Inflammatory macrophage treated with lipopolysaccharide for 1 hour (primary cell): ENCODE data around the gene AMHR2.
"Not testable (repeated sequence)": the region's sequence is repeated elsewhere in the genome, so short reads cannot be mapped to it uniquely, and the experiment has no call there.

ENCODE experiments used
- DNase-seq, 2 donors: peaks; one replicate each; pipeline ENCODE4 v3.0.0-alpha.2; 2020 to 2022

The AMHR2 gene

DNA sequence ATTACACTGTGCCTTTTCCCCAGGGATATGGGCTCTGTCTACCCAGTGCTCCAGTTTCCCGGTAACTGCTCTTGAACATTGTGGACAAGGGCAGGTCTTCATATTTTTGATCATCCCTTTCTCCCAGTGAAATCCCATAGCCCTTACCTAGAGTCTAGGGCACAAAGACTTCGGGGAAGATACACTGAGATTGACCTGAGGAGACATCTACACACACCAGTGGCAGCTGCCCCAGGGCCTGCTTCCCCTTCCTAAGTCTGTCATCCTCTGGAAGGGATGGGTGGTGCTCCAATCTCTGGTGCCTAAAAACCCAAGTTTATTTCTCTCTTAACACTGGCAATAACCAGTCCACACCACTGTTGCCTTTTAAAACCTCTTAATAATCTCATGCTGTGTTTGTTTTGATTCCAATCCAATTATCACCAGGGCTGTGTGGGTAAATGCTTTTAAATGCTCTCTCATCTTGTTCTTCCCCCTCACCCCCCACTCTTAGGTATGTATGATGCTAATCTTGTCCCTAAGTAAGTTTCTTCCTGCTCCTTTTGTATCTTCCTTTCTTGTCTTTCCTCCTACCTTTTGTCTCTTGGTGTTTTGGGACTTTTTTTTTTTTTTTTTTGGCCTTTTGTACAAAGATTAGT lies 7.8 kb upstream of the AMHR2 start:
- DNase-seq: not testable (repeated sequence)

DNA sequence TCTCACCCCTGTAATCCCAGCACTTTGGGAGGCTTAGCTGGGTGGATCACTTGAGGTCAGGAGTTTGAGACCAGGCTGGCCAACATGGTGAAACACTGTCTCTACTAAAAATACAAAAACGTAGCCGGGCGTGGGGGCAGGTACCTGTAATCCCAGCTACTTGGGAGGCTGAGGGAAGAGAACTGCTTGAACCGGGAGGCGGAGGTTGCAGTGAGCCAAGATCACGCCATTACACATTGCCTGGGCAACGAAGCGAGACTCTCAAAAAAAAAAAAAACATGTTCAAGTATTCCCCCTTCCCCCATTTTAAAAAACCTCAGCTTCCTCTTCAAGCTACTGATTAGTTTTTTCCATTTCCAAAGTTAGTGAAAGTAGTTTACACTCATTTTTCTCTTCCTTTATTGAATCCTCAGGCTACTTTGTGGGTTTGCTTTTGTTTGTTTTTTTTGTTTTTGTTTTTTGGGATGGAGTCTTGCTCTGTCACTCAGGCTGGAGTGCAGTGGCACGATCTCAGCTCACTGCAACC lies 6.3 kb upstream of the AMHR2 start:
- peak; percentile 49 to 52 for DNase-seq

DNA sequence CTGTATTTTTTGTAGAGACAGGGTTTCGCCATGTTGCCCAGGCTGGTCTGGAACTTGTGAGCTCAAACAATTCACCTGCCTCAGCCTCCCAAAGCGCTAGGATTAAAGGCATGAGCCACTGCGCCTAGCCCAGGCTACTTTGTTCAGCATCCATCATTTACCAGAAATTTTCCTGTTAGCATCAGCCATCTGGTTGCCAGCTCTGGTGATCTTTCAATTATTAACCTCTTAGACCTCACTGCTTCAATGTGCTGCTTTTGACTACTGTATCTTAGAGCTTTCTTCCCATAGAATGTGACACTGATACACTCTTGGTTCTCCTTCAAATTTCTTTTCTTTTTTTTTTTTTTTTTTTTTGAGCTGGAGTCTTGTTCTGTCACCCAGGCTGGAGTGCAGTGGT lies 5.4 kb upstream of the AMHR2 start:
- no peak for DNase-seq

DNA sequence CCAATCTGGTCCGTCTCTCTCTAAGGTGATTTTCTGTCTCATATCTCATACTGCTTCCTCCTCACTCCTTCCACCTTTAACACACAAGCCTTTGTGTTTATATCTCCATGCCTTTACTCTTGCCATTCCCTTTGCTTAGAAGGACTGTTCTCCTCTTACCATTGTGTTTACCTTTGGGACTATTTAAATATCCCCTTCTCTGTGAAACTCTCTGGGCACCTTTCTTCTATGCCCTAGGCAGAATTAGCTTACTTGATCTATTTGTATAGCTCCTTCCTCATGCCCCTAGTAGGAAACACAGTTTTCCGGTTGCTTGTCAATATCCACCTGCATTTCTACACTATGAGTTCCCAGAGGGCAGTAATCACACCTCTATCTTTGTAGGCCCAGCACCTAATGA lies 3.9 kb upstream of the AMHR2 start:
- no peak for DNase-seq

DNA sequence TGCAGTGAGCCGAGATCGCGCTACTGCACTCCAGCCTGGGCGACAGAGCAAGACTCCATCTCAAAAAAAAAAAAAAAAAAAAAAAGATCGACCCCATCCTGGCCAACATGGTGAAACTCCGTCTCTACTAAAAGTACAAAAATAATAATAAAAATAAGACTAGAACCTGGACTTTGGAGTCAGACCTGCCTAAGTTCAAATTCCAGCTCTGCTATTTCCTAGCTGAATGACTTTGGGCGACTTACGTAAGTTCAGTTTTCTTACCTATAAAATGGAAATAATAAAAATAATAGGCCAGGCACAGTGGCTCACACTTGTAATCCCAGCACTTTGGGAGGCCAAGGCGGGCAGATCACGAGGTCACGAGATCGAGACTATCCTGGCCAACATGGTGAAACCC lies 1.4 kb upstream of the AMHR2 start:
- not testable (repeated sequence) for DNase-seq

DNA sequence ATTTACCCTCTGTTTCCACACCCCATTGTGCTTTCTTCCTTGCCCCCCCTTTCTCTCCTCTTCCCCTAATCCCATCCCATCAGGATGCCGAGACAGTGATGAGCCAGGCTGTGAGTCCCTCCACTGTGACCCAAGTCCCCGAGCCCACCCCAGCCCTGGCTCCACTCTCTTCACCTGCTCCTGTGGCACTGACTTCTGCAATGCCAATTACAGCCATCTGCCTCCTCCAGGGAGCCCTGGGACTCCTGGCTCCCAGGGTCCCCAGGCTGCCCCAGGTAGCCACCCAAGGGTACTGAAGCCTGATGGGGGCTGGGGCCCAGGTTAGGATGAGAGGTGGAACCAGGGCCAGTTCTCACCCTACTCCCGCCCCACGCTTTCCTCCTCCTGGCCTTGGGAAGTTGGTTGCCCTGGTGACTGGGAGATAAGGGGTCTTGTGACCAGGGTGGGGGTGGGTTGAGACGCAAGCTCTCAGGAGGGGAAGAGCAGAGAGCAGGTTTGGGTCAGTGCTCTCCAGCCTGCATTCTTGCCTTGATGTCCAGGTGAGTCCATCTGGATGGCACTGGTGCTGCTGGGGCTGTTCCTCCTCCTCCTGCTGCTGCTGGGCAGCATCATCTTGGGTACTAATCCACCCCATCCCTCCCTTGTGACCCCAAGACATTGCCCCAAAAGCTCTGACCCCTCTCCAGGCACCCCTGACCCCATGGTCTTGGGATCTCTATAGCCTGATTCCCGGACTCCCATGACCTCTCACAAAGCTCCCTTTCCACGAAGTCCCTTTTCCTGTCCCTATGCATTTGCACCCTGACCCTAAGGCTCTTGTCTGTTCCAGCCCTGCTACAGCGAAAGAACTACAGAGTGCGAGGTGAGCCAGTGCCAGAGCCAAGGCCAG lies 1.2 kb downstream of the AMHR2 start:
- DNase-seq: no peak

DNA sequence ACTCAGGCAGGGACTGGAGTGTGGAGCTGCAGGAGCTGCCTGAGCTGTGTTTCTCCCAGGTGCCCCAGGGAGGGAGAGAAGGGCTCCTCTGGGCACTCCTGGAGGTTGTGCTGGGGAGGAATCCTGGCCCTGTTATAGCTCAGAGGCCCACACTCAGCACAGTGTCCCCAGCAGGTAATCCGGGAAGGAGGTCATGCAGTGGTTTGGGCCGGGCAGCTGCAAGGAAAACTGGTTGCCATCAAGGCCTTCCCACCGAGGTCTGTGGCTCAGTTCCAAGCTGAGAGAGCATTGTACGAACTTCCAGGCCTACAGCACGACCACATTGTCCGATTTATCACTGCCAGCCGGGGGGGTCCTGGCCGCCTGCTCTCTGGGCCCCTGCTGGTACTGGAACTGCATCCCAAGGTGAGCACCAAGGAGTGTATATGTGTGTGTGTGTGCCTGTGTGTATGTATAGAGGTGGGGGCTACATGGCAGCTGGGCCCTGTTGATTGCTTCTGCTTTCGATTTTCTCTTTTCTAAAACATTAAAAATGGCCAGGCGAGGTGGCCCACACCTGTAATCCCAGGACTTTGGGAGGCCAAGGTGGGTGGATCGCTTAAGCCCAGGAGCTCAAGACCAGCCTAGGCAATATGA lies 2.0 kb downstream of the AMHR2 start:
- DNase-seq: no peak

DNA sequence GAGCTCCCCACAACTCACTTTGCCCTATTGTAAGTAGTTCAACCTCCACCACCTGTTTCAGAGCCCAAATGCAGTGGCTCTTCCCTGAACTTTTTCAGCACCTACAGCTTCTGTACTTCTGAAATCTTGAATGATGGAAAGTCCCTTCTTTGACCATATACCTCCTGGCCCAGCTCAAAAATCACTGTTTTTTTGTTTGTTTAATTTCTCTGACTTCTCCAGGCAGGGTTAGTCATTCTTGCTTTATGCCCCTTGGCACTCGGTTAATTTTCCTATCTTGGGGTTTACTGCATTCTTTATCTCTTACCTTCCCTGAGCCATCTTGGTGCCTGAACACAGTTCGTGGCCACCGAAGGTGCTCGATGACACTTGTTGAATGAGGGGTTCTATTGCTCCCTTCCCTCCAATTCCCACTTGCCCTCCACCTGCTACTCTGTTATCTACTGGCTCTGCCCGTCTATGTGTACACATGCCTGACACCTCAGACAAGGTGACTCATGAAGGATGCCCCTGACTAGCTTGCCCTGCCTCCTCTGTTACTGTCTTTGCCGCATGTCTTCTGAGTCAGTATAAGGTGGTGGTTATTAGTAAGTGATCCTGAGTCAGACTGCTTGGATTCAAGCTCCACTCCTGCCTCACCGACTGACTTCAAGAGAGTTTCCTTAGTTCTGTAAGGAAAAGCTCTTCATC lies 4.4 kb downstream of the AMHR2 start:
- no peak for DNase-seq

DNA sequence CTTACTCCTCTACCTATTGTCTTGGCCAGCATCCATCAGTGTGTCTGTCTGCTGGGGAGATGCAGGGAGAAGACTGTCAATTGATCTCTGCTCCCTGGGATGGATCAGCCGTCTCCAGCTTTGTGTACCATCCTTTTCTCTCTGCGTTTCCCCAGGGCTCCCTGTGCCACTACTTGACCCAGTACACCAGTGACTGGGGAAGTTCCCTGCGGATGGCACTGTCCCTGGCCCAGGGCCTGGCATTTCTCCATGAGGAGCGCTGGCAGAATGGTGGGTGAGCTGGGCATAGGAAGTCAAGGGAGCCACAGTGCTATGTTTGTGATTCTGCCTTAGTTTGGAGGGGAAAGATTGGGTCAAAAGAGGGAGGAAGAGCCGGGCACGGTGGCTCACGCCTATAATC lies 5.1 kb downstream of the AMHR2 start:
- no peak for DNase-seq

DNA sequence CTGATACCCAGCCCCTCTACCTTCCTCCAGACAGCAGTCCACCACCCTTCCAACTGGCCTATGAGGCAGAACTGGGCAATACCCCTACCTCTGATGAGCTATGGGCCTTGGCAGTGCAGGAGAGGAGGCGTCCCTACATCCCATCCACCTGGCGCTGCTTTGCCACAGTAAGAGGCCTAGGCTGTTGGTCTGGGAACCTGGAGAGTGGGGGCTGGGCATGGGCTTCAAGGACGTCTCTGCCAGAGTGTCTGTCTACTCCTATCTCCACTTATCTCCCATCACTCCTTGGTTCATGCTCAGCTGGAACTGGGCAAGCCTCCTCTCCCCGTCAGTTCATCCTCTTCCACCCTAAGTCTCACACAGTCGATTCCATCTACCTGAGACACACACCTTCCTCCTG lies 6.5 kb downstream of the AMHR2 start:
- DNase-seq: no peak

DNA sequence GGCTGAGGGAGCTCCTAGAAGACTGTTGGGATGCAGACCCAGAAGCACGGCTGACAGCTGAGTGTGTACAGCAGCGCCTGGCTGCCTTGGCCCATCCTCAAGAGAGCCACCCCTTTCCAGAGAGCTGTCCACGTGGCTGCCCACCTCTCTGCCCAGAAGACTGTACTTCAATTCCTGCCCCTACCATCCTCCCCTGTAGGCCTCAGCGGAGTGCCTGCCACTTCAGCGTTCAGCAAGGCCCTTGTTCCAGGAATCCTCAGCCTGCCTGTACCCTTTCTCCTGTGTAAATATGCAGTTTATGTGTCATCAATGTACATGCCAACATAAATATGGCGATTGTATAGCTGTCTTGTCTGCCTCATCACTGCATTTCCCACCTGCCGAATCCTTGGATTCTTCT lies 7.5 kb downstream of the AMHR2 start:
- DNase-seq: no peak

DNA sequence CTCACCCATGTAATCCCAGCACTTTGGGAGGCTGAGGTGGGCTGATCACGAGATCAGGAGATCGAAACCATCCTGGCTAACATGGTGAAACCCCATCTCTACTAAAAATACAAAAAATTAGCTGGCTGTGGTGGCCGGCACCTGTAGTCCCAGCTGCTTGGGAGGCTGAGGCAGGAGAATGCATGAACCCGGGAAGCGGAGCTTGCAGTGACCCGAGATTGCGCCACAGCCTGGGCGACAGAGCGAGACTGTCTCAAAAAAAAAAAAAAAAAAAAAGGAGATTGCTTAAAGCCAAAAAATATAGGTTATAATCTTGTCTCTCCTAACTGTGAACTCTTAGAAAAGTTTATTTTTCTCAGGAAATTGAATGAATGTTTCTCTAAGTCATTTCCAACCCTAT lies 11.7 kb downstream of the AMHR2 start:
- DNase-seq: not testable (repeated sequence)

DNA sequence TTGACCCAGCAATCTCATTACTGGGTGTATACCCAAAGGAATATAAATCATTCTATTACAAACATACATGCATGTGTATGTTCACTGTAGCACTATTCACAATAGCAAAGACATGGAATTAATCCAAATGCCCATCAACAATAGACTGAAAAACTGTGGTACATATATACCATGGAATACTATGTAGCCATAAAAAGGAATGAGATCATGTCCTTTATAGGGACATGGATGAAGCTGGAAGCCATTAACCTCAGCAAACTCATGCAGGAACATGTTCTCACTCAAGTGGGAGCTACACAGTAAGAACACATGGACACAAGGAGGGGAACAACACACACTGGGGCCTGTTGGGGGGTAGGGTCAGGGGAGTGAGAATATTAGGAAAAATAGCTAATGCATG lies 15.9 kb downstream of the AMHR2 start:
- DNase-seq: not testable (repeated sequence)

DNA sequence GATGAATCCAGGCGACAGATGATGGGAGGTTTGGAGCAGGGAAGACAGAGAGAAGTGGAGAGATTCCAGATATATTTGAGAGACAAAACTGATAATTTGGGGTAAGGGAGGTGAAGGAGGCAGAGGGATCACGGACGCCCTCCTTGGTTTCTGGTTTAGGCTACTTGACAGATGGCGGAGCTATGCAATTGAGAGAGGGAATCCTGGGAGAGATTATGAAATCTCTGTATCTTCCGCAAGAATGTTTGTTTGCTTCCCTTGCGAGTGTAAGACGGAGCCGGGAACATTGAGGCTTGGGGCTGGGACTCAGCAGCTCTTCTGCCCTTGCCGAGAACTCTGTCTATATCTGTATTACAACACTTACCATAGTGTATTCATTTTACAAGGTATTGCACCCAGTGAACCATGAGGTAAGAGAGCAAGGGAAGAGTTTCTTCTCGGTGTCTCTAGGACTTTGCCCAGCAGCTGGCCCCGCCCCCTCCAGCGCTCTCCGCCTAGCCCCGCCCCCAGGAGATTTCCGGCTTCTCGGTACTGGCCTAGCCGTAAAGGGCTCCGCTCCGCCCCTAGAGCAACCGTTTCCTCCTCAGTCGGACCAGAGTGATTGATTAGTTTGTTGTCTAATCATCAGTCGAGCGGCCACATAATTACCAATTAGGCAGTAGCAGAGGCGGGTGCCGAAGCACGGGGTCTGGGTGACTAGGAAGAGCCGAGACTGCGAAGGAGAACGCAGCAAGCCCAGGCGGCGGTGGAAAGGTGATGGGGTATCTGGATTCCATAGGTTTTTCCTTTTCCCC lies 17.6 kb downstream of the AMHR2 start, which contains the start of gene PRR13:
Gene PRR13 (plus strand): TSS at position 695 of the 794 bp plus-strand sequence. CDS start 981 bp downstream, outside the sequence.
- peak; percentile 99 for DNase-seq

DNA sequence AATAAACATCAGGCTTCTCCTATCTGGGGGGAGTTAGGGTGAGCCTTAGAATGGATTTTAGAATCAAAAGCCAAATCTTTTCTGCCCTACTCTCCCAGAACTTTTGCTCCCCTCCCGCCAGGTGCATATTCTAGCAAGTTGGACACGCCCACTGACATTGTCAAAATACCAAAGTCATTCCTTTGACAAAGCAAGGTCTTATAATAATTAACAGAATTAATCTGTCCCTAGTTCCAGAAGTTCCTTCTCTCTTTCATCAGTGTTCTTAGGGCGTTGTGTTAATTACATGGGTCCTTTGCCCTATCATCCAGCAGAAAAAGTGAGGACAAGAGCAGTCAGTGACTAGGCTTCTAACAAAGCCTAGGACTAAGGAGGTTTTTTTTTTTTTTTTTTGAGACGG lies 20.3 kb downstream of the AMHR2 start:
- DNase-seq: no peak

DNA sequence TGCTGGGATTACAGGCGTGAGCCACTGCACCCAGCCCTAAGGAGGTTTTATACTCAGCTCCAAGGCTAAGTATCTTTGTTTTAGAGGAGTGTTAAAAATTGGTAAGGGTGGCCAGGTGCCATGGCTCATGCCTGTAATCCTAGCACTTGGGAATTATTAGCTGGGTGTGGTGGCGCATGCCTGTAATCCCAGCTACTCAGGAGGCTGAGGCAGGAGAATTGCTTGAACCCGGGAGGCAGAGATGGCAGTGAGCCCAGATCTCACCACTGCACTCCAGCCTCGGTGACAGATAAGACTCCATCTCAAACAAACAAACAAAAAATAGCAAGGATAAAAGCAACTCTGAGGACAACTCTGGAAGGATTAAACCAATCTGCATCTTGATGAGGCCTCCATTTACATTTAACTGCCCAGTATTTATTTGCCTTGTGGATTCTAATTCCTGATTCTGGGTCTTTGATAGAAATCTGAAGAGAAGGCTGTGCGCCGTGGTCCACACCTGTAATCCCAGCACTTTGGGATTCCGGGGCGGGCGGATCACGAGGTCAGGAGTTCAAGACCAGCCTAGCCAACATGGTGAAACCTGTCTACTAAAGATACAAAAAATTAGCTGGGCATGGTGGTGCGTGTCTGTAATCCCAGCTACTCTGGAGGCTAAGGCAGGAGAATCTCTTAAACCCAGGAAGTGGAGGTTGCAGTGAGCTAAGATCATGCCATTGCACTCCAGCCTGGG lies 21.1 kb downstream of the AMHR2 start:
- DNase-seq: not testable (repeated sequence)

DNA sequence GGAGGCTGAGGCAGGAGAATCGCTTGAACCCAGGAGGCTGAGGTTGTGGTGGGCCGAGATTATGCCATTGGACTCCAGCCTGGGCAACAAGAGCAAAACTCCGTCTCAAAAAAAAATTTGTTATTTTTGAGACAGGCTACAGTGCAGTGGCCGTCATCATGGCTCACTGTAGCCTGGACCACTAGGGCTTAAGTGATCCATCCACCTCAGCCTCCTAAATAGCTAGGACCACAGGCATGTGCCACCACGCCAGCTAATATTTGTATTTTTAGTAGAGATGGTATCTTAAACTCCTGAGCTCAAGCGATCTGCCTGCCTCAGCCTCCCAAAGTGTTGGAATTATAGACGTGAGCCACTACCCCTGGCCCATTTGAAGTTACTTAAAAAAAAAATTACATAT lies 27.3 kb downstream of the AMHR2 start:
- DNase-seq: no peak

DNA sequence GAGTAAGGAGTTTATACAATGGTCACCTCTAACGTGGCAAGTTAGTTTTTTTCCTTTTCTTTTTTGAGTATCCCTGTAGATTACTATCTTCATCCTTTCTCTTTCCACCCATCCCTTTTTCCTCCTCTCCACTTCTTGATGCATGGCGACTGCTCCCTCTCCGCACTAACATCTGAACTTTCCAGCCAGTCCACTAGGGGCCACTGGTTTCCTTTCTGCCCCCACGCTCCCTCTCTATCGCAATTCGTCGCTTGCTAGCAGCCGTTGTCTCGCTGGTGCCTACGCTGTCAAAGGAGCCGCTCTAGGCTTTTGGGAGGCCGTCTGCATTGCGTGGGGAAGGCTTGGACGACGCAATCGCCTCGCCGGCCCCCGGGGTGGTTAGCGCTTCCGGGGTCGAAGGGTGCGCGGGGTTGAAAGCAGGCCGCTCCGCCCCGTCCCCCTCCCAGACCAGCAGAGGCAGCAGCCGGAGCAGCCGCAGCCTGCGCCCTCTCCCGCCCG lies 28.1 kb downstream of the AMHR2 start, which contains the start of gene PCBP2:
Gene PCBP2 (plus strand): TSS at position 442 of the 498 bp plus-strand sequence. CDS start 2,699 bp downstream, outside the sequence.
- peak; percentile 99 for DNase-seq

DNA sequence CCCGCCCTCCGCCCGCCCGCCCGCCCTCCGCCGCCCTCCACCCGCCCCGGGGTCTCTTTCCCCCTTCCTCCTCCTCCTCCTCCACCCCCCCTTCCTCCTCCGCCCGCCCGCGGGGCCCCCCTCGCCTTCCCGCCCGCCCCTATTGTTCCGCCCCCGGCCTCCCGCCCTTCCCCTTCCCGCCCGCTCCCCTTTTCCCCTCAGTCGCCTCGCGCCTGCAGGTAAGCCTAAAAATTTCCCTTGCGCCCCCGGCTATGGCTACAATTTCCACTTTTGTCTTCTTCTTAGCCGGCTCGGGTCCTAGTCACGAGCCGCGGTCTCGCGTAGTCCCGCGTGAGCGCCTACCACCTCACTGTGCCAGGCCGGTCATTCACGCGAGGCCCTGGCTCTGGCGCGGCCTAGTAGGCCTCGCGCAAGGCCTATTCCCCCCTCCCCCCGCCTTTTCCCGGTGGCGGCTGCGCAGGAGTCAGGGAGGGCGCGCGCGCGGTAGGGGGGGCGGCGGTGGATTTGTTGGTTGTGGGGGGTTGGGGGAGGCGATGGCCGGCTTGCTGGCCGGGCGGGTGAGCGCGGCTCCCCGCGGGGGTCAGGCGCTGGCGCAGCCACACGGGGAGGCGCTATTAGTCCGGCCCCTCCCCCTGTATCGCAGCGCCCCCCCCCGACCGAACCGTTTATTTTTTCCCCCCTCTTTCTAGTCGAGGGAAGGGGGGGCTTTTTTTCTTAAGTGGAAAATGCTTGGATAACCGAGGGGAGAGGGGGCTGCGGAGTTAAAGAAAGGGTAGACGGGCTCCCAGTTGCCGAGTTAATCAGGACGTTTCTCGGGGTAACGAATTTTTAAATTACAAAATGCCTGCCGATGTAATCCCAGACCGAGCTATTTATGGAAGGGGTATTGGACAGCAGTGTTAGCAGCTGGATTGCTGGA lies 28.8 kb downstream of the AMHR2 start:
- DNase-seq: peak; percentile 64 to 76
